GM21360 (cell line): ENCODE measurements around the gene RXRA.

Source experiments
- ATAC-seq: cut with Tn5 transposase; IDR thresholded peaks from one replicate; pipeline ENCODE4 v1.9.1; 2021; ENCODE audit warnings: mild to moderate bottlenecking, moderate library complexity; ENCODE audit not compliant: unreplicated experiment

The RXRA gene

GRCh38 chr9:134378901-134379338, 52.7 kb downstream of the RXRA start:
- no peak for ATAC-seq

DNA sequence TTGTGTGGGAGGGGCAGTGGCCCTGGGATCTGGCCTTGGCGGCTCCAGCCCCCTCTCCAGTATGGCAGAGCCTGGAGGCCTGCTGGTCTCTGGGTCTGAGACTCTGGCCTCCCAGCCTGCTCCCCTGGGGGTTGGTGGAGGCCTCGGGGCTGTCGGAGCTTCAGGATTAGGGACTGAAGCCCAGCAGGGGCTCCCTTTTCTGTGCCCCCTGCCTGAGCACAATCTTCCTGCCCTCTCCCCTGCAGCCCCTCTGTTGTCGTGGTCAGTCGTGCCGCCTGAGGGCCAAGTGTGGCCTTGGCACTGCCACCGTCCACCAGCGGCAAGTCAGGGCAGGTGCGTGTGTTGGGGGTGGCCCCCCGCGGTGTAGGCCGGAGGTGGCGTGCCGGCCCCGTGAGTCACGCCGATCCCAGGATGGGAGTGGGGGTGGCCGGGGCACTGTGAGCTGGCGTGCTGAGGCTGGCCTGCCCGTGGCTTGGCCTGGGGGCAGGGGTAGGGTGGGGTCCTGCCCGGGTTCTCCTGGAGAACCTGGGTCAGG, 53.6 kb downstream of the RXRA start:
- no peak for ATAC-seq

- ATAC-seq = no peak
Measured at GRCh38 chr9:134380542-134381271, 54.5 kb downstream of the RXRA start.

- no peak for ATAC-seq
Measured at GRCh38 chr9:134381272-134381661, 55.0 kb downstream of the RXRA start.

DNA sequence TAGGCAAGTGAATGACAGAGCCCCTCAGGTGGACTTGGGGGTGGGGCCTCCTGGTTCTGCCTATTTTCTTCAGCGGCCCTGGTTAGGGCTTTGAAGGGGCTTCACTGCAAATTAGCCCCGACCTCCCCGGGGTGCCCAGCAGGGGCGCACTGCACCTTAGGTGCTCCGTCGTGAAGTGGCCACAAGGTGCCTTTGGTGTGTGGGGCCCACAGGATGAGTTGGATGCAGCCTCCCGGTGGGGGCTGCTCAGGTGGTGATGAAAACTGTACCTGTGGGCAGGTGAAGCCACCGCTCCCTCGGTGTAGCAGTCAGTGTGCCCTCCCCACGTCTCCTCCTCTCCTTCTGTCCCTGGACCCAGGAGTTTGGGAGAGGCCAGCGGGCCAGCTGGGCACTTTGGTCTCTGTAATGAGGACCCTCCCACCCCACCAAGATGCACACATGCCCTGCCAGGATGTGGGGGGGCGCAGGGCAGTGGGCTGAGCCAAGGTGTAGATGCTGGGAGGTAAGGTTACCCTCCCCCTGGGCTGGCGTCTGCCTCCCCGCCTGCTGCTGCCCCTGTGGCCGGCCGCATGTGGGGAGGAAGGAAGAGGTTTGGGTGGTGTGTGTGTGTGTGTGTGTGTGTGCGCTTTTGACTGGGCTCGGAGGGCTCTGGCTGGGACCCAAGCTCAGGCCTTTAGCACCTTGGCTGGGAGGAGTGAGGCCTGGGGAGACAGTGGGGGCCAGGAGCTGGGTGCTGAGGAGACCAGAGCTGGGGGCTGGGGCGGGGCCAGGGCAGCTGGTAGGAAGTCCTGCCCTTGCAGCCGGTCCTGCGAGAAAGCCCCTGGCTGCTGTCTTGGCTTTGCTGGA, 55.6 kb downstream of the RXRA start:
- no peak for ATAC-seq

- ATAC-seq = no peak
Measured at GRCh38 chr9:134382733-134383132, 56.5 kb downstream of the RXRA start.

DNA sequence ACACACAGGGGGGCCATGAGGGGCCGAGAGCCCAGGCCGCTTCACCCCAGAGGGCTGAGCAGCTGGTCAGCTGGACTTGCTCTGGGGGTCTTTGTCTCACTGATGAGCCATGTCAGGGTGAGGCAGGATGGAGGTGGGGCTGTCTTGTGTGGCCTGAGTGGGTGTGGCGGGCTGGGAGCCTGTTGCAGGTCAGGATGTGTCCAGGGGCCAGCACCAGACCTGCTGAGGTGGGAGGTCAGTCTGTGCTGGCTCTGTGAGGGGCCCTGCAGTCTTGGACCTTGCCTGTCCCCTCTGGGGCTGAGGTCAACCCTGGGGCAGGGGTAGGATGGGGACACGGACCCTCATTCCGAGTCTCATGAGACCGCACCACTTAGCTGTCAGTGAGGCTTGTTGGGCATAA, 56.9 kb downstream of the RXRA start:
- ATAC-seq = no peak

GRCh38 chr9:134384811-134385479, 58.7 kb downstream of the RXRA start:
- ATAC-seq = no peak

DNA sequence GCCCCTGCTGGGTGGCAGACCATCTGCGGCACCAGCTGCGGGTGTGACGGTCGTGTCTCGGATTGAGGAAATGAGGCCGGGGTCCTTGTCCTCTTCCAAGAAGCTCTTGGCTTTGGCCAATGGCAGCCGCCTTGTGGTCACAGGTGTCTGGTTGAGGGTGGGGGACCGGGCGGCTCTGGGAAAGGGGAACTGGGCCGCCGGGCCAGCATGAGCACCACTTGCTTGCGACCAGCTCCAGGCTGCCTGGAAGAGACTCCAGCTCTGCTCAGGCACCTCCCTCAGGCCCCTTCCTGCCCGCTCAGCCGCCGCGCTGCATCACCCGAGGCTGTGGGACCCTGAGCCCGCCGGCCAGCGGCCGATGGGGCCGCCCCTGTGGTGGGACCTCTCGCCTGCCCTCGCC, 59.7 kb downstream of the RXRA start:
- no peak for ATAC-seq

DNA sequence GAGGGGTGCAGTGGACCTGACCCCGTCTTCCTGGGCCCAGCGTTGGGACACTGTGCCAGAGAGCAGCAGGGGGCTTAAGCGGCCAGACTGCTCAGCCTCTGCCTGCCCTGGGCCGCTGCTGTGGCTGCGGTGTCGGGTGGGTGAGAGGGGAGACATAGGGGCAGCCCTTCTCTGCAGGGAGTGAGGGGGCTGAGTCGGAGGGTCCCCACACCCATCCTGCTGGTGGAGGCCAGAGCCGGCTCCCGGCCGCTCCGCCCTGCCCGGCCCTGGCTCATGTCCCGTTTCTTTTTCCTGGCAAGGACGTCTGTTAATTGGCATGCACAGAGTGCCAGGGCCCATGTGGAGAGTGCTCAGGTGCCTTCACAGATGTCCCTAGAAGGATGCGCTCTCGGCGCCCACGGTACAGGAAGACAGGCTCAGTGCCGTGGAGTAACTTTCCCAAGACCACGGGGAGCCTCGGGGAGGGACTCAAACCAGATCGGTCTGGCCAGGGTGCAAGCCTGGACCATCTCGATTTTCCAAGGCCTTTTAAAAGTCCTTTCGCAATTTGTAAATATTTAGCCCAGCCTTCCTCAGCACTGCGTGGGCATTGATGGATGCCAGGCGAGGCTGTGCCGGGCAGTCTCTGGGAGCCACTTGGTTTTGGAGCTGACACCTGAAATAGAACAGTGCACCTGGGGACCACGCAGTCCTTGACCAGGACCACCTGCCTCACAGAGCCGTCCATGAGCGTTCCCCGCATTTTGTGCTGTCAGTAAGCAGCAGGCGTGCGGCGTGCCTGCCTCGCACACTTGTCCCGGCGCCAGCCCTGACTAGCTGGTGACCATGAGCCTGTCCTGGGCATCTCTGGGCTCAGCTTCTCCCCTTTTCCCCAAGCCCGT, 60.9 kb downstream of the RXRA start:
- no peak for ATAC-seq

- ATAC-seq = no peak
Measured at GRCh38 chr9:134388289-134388808, 62.1 kb downstream of the RXRA start.

- no peak for ATAC-seq
Measured at GRCh38 chr9:134388976-134389375, 62.7 kb downstream of the RXRA start.

GRCh38 chr9:134389642-134390041, 63.4 kb downstream of the RXRA start:
- no peak for ATAC-seq

DNA sequence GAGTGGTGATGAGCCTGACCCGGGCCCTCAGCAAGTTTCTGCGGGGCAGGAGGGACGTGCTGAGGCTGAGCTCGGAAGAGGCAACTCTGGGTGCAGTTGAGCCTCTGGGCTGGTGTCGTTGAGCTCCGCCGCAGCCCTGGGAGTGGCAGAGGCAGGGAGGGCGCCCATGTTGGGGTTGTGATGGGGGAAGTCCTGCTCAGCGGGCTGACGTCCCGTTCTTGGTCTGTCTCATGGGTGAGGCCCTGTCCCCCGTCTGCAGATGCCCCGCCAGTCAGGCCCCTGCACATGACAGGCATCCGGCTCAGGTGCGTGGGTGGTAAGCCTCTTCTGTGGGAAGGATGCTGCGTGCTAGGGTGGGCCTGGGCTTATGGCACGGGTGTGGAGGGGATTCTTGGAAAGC, 64.3 kb downstream of the RXRA start:
- ATAC-seq = peak; percentile 28

- ATAC-seq = peak; percentile 27
Measured at GRCh38 chr9:134390947-134391318, 64.7 kb downstream of the RXRA start.

DNA sequence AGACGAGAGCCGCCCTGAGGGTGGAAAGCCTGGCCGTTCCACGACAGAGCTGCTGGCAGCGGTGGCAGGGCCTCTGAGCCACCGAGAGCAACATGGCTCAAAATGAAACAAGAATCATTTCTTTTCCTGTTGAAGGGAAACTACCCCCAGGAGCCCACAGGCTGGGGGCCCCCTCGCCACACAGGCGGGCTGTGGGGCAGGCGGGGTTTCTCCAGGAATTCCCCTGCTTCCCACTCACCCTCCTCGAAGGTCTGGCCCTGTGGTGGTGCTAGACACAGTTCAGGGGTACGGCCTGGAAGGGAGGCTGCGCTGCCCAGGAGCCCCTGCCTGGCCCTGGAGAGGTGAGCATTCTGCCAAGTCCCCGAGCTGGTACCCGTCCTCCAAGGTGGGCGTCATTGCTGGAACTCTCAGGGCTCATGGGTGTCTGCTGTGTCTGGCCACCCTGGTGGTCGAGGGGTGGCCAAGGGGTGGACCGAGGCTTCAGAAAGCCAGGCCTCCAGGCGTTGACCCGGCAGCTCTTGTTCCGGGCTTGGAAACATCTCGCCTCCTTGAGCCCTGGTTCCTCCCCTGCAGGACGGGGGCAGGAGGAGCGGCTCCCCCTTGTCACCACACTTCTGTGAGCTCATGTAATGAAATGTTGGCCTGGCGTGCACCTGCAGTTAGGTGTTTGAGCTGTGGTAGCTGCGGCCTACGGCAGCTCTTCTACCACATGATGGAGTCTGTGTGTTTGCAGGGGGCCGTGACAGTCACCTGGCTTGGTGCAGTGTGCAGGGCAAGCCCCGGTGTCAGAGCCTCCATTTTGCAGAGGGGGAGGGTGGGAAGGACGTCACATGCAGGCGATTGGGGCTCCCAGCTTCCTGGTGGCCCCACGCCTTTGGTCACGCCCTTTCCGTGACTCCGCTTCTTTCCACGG, 65.3 kb downstream of the RXRA start:
- peak; percentile 46 for ATAC-seq

GRCh38 chr9:134392900-134393299, 66.6 kb downstream of the RXRA start:
- ATAC-seq = no peak

DNA sequence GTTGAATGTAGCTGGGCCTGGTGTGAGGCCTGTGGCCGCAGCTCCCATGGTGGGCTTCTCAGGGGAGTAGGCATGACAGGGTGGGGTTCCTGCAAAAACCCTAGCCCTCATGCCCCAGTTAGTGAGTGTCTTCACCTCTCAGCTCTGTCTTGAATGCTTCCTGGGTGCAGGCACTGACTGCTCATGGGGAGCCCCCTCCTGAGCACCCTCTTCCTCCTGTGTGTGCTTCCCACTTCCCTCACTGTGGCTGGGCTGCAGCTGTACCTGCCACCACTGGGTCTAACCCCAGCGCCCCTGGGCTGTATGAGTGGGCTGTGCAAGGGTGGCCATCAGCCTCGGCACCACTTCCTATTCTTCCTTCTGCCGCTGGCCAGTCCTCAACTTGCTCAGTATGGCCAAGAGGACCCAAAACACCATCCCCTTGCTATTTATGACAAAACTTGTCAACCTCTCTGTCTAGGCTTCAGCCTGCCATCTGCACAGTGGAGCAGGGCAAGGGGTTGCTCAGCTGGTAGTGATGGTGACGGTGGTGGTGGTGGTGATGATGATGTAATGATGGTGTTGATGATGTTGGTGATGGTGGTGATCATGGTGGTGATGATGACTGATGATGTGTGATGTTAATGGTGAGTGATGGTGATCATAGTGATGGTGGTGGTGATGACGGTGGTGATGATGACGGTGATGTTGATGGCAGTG, 67.5 kb downstream of the RXRA start:
- ATAC-seq = no peak
